Measurements from ENCODE around the gene RAF1. TPM values are rescaled to one million over a fixed set of nuclear protein-coding genes. Genes with fewer than 3 reads are reported as not detected.

RAF1 gene
- total and polyA plus RNA-seq, 2 donors (not counting 1 experiment from before 2014, with no cell fraction given), result 84.3 to 126 TPM

- Histone ChIP-seq H3K27ac (ENCODE audit: low read length in 2 of 2) (no peak overlapping the region), H3K4me3 (ENCODE audit: control extremely low read depth in 1 of 5, extremely low read depth in 1 of 5, insufficient read depth in 1 of 5, low read depth in 2 of 5, low read length in 4 of 5) (no peak overlapping the region), H3K27me3 (replicated peaks in 1 of 4; ENCODE audit: control extremely low read depth in 1 of 4, control insufficient read depth in 3 of 4, insufficient read depth in 4 of 4, low read length in 3 of 4) (no peaks in the 10 kb centered on the region), H4K20me1 (ENCODE audit: control insufficient read depth, insufficient read depth, low read length, poor library complexity, severe bottlenecking) (peaks cover 52% of the 10 kb centered on the region), H3K79me2 (ENCODE audit: control insufficient read depth, insufficient read depth, low read length) (peaks cover 100% of the 10 kb centered on the region), H2AFZ (ENCODE audit: insufficient read depth, low read depth, low read length, poor library complexity, severe bottlenecking) (no peak overlapping the region), H3K9ac (ENCODE audit: low read length) (no peak overlapping the region), H3K4me1 (ENCODE audit: control insufficient read depth in 2 of 2, insufficient read depth in 2 of 2, low read length in 2 of 2) (peaks cover 13 to 27% of the 10 kb centered on the region in 2 donors), H3K36me3 (replicated peaks in 1 of 2; ENCODE audit: control extremely low read depth in 1 of 2, control insufficient read depth in 1 of 2, extremely low read depth in 1 of 2, insufficient read depth in 2 of 2, low read length in 1 of 2) (no peaks in the 10 kb centered on the region), H3K9me3 (ENCODE audit: control extremely low read depth in 1 of 3, control insufficient read depth in 2 of 3, insufficient read depth in 1 of 3, low read length in 2 of 3) (peaks cover 0 to 1% (median 0%) of the 10 kb centered on the region in 3 donors), H3K4me2 (replicated peaks; ENCODE audit: low read depth, low read length, poor library complexity, severe bottlenecking) (no peak overlapping the region)
- ATAC-seq (ENCODE audit: low read depth), result no peak
- intact Hi-C loops (cut with micrococcal nuclease), result loop anchor here (10.0 kb wide), 1 partner anchor 51 kb away; no protein-coding TSS in a partner anchor
- peaks cover 52% of the 10 kb centered on the region for H3K4me1 Mint-ChIP-seq
- H3K27ac Mint-ChIP-seq, result no peak overlapping the region
- no peak for DNase-seq
- no peak overlapping the region for H3K4me3 Mint-ChIP-seq
- TF ChIP-seq EZH2 (IDR thresholded peaks at IDR 0.05; ENCODE audit: borderline replicate concordance, insufficient read depth, low read depth, low read length, poor library complexity, severe bottlenecking), result no peak
- TF ChIP-seq CTCF (IDR thresholded peaks at IDR 0.05), result no peak
- H3K9me3 Mint-ChIP-seq (ENCODE audit: insufficient read depth), result no peaks in the 10 kb centered on the region
- ChIA-PET POLR2A (no interaction called here), CTCF (no interaction called here)
- H3K27me3 Mint-ChIP-seq, result no peaks in the 10 kb centered on the region
These were observed 7.7 kb downstream of the RAF1 start for GRCh38 chr3:12656193-12656592.

- H3K9me3 Mint-ChIP-seq (ENCODE audit: insufficient read depth), result no peaks in the 10 kb centered on the region
- ChIA-PET CTCF (no interaction called here), POLR2A (no interaction called here)
- Histone ChIP-seq H4K20me1 (ENCODE audit: control insufficient read depth, insufficient read depth, low read length, poor library complexity, severe bottlenecking) (peaks cover 52% of the 10 kb centered on the region), H3K27me3 (replicated peaks in 1 of 4; ENCODE audit: control extremely low read depth in 1 of 4, control insufficient read depth in 3 of 4, insufficient read depth in 4 of 4, low read length in 3 of 4) (no peaks in the 10 kb centered on the region), H3K27ac (ENCODE audit: low read length in 2 of 2) (no peak overlapping the region), H3K4me3 (ENCODE audit: control extremely low read depth in 1 of 5, extremely low read depth in 1 of 5, insufficient read depth in 1 of 5, low read depth in 2 of 5, low read length in 4 of 5) (no peak overlapping the region), H3K79me2 (ENCODE audit: control insufficient read depth, insufficient read depth, low read length) (peaks cover 100% of the 10 kb centered on the region), H2AFZ (ENCODE audit: insufficient read depth, low read depth, low read length, poor library complexity, severe bottlenecking) (no peak overlapping the region), H3K9ac (ENCODE audit: low read length) (no peak overlapping the region), H3K4me2 (replicated peaks; ENCODE audit: low read depth, low read length, poor library complexity, severe bottlenecking) (no peak overlapping the region), H3K36me3 (replicated peaks in 1 of 2; ENCODE audit: control extremely low read depth in 1 of 2, control insufficient read depth in 1 of 2, extremely low read depth in 1 of 2, insufficient read depth in 2 of 2, low read length in 1 of 2) (no peaks in the 10 kb centered on the region), H3K9me3 (ENCODE audit: control extremely low read depth in 1 of 3, control insufficient read depth in 2 of 3, insufficient read depth in 1 of 3, low read length in 2 of 3) (peaks cover 0 to 1% (median 0%) of the 10 kb centered on the region in 3 donors), H3K4me1 (ENCODE audit: control insufficient read depth in 2 of 2, insufficient read depth in 2 of 2, low read length in 2 of 2) (peaks cover 11 to 25% of the 10 kb centered on the region in 2 donors)
- intact Hi-C loops (cut with micrococcal nuclease), result loop anchor here (10.0 kb wide), 1 partner anchor 51 kb away; no protein-coding TSS in a partner anchor
- no peaks in the 10 kb centered on the region for H3K27me3 Mint-ChIP-seq
- no peak for ATAC-seq (ENCODE audit: low read depth)
- peaks cover 54% of the 10 kb centered on the region for H3K4me1 Mint-ChIP-seq
- H3K27ac Mint-ChIP-seq, result no peak overlapping the region
- no peak overlapping the region for H3K4me3 Mint-ChIP-seq
- DNase-seq, result no peak
- 80% methylated on average over 1 of the region's 4 CpGs for WGBS (ENCODE audit: insufficient coverage)
- no peak for TF ChIP-seq EZH2 (IDR thresholded peaks at IDR 0.05; ENCODE audit: borderline replicate concordance, insufficient read depth, low read depth, low read length, poor library complexity, severe bottlenecking)
- no peak for TF ChIP-seq CTCF (IDR thresholded peaks at IDR 0.05)
These were observed 8.2 kb downstream of the RAF1 start for GRCh38 chr3:12655701-12656100.

Measured in B cell (primary cell).